ENCODE measurements around the gene TTK. TPM values are rescaled to one million over a fixed set of nuclear protein-coding genes. Genes with fewer than 3 reads are reported as not detected.
"Not testable (repeated sequence)": the region's sequence is repeated elsewhere in the genome, so short reads cannot be mapped to it uniquely, and the experiment has no call there.

Gene TTK
- total RNA-seq, 1 experiment from 2014 or later = 86.0 TPM

- DNase-seq (ENCODE audit: low read depth) = no peak
These were observed 17.1 kb downstream of the TTK start for GRCh38 chr6:80021591-80021990.

- DNase-seq (ENCODE audit: low read depth) = peak; percentile 21
These were observed 18.4 kb downstream of the TTK start for GRCh38 chr6:80022803-80023202.

GRCh38 chr6:80028589-80028988 is 24.1 kb downstream of the TTK start:
- no peak for DNase-seq (ENCODE audit: low read depth)

- DNase-seq (ENCODE audit: low read depth) = no peak
These were observed 25.0 kb downstream of the TTK start for GRCh38 chr6:80029470-80029869.

- not testable (repeated sequence) for DNase-seq (ENCODE audit: low read depth)
These were observed 43.8 kb downstream of the TTK start for GRCh38 chr6:80048220-80048619.

- no peak for DNase-seq (ENCODE audit: low read depth)
These were observed 56.3 kb downstream of the TTK start for GRCh38 chr6:80060774-80061173.

- not testable (repeated sequence) for DNase-seq (ENCODE audit: low read depth)
These were observed 63.7 kb downstream of the TTK start for GRCh38 chr6:80068146-80068545.

- not testable (repeated sequence) for DNase-seq (ENCODE audit: low read depth)
These were observed 66.0 kb downstream of the TTK start for GRCh38 chr6:80070431-80070830.

- DNase-seq (ENCODE audit: low read depth) = no peak
These were observed 72.6 kb downstream of the TTK start for GRCh38 chr6:80077067-80077466.

- DNase-seq (ENCODE audit: low read depth) = no peak
These were observed 84.2 kb downstream of the TTK start for GRCh38 chr6:80088637-80089036.

- no peak for DNase-seq (ENCODE audit: low read depth)
These were observed 87.1 kb downstream of the TTK start for GRCh38 chr6:80091506-80091905.

Other genes with a start within 250 kb of the TTK start
- 2.4 and 4.0 TPM in 2 replicates for gene ELOVL4, start 57.1 kb upstream of the TTK start, total RNA-seq (2014; rRNA removed; shearing (Covaris generic))
- gene BCKDHB, start 102.0 kb downstream of the TTK start, total RNA-seq (2014; rRNA removed; shearing (Covaris generic)) = 11.6 and 17.9 TPM in 2 replicates